A673 (cell line): ENCODE measurements around the gene SORCS1.

Experiments
- CTCF ChIP-seq: fragments of 300-800, 200-600 bp; sonication (generic); conservative IDR thresholded peaks from 2 replicates; pipeline ENCODE4 v1.5.1; 2017; ENCODE audit warnings: low read depth, mild to moderate bottlenecking, antibody characterized with exemption, low read length, moderate library complexity, mixed read lengths
- EZH2 ChIP-seq: fragments of 200-600 bp; sonication (generic); IDR thresholded peaks from 2 replicates; pipeline ENCODE4 v1.6.1; 2017; ENCODE audit warnings: borderline replicate concordance, low read depth, mild to moderate bottlenecking, mixed read lengths, antibody characterized with exemption, low read length; ENCODE audit not compliant: poor library complexity, severe bottlenecking

GRCh38 chr10:107067843-107068242, 96.7 kb downstream of the SORCS1 start:
- TF ChIP-seq EZH2: no peak
- no peak for TF ChIP-seq CTCF
